GM12801 (cell line): ENCODE results near the gene OTP.

Experiments used
- CTCF ChIP-seq: IDR thresholded peaks from one replicate; pipeline ENCODE4 v1.5.1; 2011; ENCODE audit warnings: control low read depth; ENCODE audit not compliant: insufficient read length; ENCODE audit errors: extremely low read depth

Gene OTP

GRCh38 chr5:77586101-77586500 is 52.4 kb downstream of the OTP start:
- TF ChIP-seq CTCF = no peak
